Inflammatory macrophage treated with lipopolysaccharide for 1 hour (primary cell): ENCODE measurements around the gene HLA-F.
A peak's percentile ranks its signal among the peaks of the same experiment; 100 is the strongest.

Experiments used
- DNase-seq, 2 donors: peaks; one replicate each; pipeline ENCODE4 v3.0.0-alpha.2; 2020 to 2022

The HLA-F gene

DNA sequence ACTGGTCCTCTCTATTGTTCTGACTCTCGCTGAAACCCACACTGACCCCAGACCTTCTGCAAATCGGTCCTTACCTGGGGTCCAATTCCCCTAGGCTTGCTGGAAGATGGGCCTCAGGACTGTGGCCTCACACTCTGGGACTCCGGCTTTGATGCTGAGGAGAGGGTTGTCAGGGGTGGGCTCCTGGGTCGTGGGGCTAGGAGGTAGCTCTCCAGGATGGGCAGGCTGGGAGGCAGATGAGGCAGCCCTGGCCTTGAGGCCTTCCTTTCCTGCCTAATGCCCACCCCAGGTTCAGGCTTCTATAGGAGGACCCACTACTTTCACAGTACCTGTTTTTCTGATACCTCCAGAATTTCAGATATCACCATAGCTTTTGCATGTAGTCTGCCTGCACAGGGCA is 21.4 kb downstream of the HLA-F start:
- no peak for DNase-seq

DNA sequence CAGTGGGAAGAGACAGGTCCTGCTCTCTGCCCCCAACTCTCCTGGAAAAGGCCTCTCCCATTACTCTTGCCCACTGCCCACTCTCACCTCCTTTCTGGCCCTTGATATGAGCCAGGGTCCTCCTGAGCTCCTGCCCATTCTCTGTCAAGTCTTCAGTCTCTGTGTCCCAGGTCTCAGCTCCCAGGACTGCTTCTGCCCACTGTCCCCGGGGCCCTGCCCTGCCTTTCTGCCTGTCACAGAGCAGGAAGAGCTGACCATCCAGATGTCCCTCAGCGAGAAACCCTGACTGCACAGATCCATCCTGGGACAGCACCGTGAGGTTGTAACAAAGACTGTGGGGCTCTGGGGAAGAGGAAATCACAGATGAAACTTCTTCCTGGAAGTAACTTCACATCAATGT is 22.2 kb downstream of the HLA-F start:
- no peak for DNase-seq

DNA sequence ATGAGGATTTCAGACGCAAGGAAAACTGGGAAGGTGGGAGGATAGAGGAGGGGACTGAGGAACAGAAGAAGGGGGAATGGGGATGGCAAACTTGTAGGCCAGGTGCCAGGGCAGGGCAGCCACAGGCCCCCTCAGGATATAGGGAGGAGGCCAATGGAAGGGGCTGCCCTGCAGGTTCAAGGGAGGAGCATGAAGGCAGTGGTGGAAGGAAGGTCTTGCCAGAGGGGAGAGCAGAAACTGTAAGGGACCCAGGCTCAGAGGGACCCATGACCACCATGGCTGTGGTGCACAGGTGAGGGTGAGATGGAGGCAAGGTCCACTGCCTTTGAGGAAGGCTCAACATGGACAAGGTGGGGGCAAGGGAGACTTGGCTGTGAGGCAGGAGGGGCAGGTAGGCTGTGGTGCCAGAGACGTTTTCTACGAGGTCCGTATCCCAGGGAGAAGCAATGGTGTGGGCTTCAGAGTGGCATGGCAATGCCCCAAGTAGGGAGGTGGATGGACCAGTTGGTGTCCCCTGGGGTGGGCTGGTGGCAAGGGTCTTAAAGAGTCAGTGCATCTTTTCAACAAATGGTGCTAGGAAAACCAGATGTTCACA is 22.7 kb downstream of the HLA-F start:
- no peak for DNase-seq

DNA sequence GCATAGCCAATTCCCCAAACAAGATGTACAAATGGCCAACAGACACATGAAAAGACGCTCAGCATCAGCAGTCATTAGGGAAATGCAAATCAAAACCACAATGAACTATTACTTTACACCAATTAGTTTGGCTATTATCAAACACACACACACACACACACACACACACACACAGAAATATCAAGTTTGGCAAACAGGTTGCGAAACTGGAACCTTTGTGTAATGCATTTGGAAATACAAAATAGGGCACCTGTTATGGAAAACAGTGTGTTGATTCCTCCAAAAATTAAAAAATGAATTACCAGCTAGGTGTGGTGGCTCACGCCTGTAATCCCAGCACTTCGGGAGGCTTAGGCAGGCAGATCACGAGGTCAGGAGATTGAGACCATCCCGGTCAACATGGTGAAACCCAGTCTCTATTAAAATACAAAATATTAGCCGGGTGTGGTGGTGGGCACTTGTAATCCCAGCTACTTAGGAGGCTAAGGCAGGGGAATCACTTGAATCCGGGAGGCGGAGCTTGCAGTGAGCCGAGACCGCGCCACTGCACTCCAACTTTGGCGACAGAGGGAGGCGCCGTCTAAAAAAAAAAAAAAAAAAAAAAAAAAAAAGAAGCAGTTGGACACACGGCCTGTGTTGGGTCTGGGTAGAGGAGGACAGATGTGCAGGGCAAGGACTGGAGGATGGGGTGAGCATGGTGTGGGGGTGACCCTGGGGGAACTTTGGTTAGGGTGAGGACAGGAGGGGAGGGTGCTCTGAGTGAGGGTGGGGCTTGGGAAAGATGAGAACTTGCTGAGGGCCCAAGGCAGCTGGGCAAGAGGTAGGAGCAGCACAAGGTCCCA is 23.8 kb downstream of the HLA-F start:
- no peak for DNase-seq

DNA sequence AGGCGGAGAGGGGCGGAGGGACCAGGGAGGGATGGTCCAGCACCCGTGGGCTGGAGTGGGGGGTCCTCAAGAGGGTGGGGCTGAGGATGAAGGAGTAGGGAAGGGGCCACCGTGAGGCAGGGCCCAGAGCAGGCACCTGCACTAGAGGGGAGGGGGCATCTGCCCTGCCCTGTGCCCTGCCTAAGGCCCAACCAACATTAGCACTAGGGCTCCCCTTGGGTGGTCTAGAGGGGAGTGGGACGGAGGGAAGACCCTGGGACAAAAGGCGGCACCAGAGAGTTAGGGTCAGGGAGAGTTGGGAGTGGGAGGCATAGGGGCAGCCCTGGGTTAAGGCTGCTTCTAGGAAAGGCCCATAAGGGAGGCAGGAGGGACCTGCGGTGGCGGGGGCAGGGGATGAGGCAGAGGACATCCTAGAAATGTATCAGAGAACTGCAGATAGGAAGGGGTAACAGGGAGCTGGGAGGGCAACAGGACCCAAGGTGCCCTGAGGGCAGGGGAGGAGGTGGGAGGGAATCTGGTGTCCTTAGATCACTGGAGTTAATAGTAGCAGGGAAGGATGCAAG is 24.5 kb downstream of the HLA-F start:
- DNase-seq: no peak

DNA sequence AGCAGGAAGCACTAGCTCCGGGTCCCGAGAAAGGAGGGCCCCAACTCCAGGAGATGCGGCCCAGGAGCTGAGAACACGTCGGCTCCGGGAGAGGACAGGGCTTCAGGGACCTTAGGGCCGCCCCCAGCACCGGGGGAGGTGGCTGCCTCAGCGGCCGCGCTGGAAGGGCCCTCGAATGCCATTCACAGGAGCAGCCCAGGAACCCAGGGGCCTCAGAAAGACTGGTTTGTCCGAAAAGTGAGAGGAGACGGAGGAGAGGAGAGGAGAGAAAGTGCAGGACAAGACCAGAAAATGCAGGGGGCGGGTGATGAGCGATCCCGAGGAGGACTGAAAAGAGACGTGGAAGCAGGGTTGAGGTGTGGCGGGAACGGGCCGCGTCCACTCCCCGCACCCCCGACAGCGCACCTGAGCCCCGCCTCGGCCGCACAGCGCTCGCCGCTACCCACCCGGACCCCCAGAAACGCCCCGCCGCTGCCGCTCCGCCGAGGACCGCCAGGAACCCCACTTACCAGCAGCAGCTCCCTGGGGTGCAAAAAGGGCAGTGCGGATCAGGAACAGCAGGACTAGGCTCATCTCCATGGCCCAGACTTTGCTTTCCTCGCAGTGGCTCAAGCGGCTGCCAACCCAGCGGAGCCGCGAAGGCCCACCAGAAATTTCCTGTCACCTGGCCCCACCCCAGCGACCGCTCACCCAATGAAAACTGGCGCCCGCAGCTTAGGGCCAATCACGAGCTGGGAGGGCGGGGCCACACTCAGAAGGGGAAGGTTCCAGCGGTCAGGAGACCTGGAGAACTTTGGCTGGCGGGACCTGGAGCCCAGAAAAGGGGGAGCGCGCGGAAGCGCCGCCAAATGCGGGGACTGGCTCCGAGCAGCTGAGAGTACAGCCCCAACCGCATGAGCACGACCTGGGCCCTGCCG is 25.4 kb downstream of the HLA-F start:
- DNase-seq: peak; percentile 83 to 92

DNA sequence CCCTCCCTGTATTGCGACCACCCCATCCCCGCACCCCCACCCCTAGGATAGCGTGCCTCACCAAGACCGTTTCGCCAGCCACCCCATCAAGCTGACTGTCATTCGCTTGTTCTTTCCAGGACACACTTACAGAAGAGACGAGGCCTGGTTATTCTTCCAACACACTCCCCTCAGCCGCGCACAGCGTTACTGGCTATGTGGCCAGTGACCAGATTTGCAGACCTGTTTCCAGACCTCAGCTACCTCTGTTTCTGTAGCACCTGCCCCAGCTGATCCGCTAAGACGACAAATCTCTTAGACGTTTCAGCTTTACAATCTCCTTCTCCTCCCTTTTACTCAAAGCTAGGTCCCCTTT is 26.1 kb downstream of the HLA-F start:
- DNase-seq: no peak

DNA sequence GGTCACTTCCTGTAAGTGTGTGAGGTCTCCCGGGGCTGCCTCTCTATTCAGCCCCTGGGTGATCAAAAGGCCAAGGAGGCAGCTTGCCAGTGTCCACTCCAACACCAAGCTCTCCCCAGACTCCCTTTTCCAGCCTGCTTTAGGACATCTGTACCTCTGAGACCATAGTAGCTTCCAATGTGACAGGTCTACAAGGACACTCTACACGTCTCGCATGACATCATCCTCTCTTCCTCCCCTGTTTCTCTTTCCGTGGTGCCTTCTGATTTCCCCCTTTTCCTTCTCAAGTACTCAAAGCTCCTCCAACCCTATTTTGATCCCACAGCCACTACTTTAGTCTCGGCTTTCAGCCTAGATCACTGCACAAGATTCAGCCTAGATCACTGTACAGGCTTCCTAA is 26.4 kb downstream of the HLA-F start:
- DNase-seq: peak in 1 of 2 donors; percentile 17

DNA sequence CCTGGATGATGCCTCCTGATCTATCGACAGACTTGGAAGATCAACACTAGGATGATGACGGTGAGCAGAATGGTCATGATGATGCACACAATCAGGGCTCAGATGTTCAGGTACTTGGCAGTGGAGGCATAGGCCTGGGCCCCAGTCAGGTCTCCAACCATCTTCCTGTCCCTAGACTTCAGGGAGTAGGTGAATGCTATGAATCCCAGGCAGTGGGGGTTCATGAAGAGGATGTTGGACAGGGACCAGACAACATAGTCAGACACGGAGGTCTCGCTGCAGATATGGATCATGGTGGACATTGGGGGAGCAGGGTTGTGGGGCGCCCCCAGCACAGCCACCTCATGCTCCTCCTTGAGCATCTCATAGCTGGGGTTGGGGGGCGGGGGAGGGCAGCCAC is 27.5 kb downstream of the HLA-F start:
- DNase-seq: no peak

DNA sequence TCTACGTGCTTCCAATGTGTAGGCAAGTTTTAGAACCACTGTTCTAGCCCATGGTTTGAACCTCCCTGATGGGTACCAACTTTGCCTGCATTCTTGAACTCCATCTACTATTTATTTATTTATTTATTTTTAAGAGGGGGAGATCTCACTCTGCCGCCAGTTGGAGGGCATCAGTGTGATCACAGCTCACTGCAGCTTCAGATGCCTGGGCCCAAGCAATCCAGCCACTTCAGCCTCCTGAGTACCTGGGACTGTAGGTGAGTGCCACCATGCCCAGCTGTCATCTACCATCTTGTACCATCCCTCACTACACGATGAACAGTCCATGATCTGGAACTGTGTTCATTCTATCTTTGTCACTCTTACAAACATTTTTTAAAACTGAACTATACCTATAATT is 28.2 kb downstream of the HLA-F start:
- no peak for DNase-seq

DNA sequence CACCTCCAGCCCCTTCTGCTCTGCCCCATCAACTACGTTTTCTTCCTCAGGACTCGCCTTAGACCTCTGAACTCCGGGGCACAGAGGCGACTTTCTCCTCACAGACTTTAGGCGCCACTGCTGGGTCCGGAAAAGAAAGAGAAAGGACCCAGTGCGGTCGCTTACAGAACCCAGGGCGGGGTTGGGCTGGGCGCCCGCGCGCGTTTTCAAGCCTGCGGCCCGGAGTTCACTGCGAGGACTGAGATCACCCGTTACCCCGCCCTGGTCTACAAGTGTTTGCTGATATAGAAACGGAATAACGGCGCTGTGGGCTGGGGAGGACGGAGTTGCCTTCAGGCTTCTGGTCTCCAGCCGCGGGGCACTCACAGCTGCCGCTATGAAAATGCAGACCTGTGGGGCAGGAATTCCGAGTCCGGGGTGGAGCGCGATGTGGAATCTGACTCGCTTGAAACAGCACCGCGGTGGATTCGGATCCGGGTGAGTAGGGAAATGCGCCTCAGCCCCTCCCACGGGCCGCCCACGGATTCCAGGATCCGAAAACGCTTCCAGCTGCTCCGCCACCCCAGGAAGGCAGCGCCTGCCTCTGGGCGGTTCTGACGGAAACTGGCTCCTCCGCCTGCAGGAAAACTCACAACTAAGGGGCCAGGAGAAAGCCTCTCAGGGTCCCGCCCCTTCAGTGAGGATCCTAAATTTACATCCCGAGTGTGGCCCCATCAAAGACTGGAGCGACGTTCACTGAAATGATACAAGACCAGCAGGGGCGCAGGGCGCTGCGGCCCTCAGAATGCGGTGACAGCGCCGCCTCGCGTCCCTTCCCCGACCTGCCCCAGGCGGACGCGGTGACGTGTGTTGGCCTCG is 29.4 kb downstream of the HLA-F start:
- DNase-seq: peak; percentile 90 to 96

DNA sequence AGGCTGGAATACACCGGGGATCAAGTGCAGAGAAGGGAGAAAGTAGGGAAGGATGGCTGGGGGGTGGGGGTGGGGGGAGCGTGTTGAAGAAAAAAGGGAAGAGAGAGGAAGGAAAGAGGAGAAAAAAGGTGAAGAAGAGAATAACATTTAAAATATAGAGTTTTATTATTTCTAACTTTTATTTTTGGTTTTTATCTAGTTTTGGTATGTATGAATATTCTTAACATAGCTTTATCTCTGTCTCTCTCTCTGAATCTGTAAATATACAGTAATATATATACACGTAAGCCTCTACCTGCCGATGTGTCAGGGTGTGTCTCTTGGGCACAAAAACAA is 30.0 kb downstream of the HLA-F start:
- no peak for DNase-seq

DNA sequence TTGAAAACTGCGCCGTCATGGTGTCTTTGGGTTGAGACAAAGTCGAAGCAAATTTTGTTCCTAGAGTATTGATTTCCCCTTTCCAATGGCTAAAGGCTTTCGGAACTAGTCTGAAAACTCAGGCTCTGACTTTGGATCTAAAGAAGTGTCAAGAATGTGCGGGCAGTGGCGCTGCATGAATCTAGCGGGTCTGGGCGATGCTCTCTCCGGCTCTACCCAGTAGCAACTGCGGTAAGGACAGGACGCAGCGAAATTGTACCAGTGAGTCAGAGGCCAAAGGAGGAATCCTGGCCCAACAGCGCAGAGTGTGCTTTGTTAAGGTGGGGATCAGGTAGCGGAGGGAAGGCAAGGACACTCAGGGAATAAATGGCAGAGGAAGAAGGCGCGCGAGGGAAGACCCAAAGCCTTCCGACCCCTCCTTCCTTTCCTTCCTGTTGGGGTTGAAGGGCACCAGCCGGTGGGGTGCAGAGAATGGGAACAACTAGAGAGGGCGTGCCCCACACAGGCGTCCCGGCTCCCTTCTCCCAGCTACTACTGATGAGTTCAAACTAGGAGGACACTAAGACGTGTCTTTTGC is 32.1 kb downstream of the HLA-F start:
- no peak for DNase-seq

DNA sequence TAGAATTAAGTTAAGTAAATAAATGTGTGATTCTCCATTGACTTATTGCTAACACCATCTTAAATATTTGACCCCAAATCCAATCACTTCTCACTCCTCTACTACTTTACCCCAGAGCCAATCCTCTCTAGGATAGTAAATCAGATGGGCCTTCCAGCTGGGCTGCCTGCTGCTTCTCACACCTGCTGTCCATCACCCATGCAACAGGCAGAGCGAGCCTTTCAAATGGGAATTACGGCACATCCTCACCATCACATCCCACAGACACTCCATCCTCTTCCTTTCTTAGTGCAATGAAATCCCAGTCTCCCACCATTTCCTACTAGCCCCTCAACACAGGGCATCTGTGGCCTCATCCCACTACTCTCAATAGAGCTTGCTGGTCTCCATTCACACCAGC is 34.0 kb downstream of the HLA-F start:
- no peak for DNase-seq

DNA sequence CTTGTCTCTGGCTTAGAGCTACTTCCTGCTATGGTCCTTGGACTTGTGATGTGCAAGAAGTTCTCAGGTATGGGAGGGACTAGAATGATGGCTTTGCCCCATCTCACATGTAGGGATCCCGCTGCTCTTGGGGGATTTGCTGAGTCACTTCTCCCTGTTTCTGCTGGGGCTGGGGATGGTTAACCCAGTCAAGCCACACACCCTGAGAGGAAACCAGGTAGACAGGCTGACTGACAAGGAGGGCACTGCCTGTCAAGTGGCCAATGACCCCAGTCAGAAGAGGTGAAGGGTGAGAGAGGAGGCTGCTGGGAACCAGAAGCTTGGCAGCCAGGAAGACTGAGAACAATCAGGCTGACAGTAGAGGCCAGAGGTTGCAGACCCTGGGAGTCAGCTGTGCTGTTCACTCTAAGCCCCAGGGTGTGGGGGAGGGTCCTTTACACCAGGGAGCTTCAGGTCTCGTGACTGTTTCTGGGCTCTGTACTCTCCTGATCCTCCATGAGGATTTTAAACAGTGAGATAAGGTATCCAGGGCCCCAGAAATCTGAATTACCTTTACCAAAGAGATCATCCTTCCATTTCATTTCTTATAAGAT is 34.6 kb downstream of the HLA-F start:
- no peak for DNase-seq

DNA sequence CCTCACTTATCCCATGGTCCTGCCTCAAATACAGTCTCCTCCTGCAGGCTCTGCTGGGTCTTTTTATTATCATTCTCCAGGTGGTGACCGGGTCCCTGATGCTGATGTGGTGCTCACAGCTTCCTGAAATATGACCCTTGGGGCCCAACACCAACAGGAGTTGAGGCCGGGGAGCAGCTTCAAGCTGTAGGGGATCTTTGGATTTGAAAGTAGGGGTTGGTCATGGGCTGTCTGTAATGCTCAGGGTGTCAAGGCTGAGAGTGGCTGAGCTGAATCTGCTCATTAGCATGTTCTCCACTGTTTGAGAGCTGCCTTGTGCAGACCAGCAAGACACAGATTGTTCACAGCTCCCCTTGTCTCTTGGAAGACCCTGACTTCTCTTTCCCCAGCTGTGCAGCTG is 35.5 kb downstream of the HLA-F start:
- no peak for DNase-seq

DNA sequence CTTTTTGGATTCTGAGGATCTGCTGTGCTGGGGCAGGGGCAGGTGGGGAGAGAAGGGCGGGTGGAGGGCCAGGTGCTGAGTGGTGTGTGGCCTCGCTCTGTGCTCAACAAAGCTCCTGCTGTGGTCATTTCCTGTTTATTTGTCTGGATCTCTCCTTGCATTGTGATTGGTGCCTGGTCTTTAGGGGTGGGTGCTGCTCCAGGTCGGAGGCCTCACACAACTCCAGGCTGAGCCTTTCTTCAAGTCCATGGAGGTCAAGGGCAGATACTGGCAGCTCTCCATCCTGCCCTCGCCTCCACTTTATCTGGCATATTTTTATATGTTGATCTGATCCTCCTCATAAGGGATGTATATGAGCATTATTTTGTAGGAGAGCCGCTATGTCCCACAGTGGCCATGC is 36.2 kb downstream of the HLA-F start:
- no peak for DNase-seq

DNA sequence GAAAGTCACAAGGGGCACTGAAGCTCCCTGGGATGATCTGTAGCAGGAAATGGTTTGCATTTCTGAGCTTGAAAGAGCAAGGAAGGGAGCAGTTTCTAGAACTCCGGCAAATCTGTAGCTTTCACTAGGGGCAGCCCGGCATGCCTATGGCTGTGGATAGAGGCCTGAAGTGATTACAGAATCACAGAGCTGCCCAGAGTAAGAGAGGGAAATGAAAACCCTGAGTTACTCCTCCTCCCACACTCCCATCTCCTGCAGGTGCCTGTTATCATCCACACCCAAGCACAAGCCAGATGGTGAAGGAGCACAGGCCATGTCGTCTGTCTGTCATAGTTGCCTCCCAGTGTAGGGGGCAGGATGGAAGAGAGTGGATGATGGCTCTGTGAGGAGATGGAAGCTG is 37.1 kb downstream of the HLA-F start:
- no peak for DNase-seq

DNA sequence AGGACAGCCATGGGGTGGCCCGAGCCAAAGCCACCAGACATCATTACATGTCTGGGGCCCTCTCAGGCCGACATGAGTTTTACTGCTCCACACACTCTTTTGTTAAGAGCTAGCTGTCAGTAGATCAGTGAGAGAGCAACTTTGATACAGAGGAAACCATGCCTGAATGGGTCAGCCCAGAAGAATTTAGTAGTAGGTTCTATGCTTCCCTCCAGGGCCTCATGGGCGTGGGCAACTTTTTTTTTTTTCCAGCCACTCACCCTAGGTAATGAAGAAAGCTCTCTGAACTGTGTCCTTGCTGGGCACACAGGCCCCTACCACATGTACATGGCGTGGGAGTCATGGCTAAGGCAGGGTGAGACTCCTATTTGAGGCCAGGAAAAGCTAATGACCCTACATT is 38.8 kb downstream of the HLA-F start:
- no peak for DNase-seq

DNA sequence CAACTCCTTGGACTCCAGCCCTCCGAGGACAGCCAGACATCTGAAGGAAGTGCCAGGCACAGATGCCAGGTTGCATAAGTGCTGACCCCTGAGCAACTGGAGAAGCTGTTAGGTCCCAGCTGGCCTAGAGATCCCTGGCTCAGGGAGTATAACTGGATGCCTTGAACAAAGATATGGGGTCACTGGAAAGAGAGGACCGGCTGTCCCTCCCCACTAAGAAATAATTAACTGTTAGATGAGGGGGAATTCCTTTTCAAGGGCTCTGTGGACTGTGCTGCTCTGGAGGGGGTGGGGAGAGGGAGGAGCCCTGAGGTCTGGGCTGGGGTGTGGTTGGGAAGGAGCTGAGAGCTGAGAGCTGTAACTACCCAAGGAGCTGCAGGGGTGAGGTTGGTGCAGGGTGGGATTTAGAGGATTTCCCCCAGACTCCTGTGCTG is 39.6 kb downstream of the HLA-F start:
- no peak for DNase-seq

DNA sequence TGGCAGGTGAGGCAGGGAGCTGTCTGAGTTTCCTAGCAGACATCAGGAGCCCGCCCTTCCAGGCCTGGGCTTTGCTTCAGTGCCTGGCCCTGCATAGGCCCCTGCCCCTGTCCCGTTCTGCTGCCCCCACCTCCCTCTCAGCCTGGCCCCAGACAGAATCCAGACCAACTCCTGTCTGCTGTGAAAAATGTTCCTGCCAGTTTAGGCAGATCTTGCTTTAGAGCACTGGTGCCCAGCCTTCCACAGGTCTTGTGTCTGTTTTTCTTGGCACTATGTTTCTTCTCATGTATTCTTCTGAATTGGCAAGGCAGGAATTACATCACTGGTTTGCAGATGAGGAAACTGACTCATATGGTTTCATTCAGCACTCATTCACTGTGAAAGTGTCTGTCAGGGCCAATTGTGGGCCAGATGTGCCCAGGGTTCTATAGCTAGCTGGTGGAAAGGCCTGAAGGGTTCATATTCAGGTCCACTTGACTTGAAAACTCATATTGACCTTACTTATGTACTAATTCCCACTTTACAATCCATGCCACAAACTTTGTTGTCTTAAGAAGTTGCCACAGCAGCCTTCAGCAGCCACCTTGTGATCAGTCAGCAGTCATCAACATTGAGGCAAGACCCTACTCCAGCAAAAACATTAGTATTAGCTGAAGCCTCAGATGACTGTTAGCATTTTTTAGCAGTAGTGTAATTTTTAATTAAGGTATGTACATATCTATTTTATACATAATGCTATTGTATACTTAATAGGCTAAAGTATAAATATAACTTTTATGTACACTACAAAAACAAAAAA is 40.5 kb downstream of the HLA-F start:
- peak; percentile 71 to 85 for DNase-seq
